SK-N-SH (cell line): ENCODE measurements around the gene DRC3. TPM values are rescaled to one million over a fixed set of nuclear protein-coding genes. Genes with fewer than 3 reads are reported as not detected.

Source experiments
- CTCF ChIA-PET: fragments of 300-600, 350-600 bp; formaldehyde crosslinking; extraction: SDS; loops from one replicate; lab custom pipeline; 2021; lab: Yijun Ruan, JAX
- POLR2A ChIA-PET: fragments of 350-600 bp; sonication (Branson Sonifier 250); formaldehyde crosslinking; extraction: SDS; loops from one replicate; lab custom pipeline; 2020; ENCODE audit warnings: antibody characterized with exemption, inconsistent platforms; lab: Yijun Ruan, JAX
- DNase-seq: peaks from one replicate; pipeline ENCODE4 v3.0.0; 2012
- H2AFZ ChIP-seq: fragments of 200-600 bp; sonication (generic); 2 replicates; pipeline ENCODE4 v1.8.1; 2016; ENCODE audit warnings: antibody characterized with exemption, mild to moderate bottlenecking, low read depth
- H3F3A ChIP-seq: fragments of 200-600 bp; sonication (generic); replicated peaks from 2 replicates; pipeline ENCODE3; 2016; ENCODE audit warnings: antibody characterized with exemption, mild to moderate bottlenecking; ENCODE audit not compliant: insufficient read depth
- H3K27ac ChIP-seq, 2 experiments: fragments of 200-500 bp in 1 of 2; fragments of 200-600 bp in 1 of 2; sonication (Bioruptor generic) in 1 of 2; sonication (generic), shearing (Covaris generic) in 1 of 2; 2 replicates each; pipeline versions ENCODE4 v1.5.1 to v1.6.1; 2014 to 2016; ENCODE audit warnings: low read depth in 2 of 2, inconsistent platforms in 1 of 2, low read length in 1 of 2, mild to moderate bottlenecking in 1 of 2, mixed read lengths in 1 of 2
- H3K27me3 ChIP-seq: fragments of 200-600 bp; sonication (generic), shearing (Covaris generic); 2 replicates; pipeline ENCODE4 v1.6.1; 2016; ENCODE audit warnings: mixed run types; ENCODE audit not compliant: insufficient read depth
- H3K36me3 ChIP-seq, 2 experiments: fragments of 200-500 bp in 1 of 2; fragments of 200-600 bp in 1 of 2; sonication (Bioruptor generic) in 1 of 2; sonication (generic) in 1 of 2; replicated peaks in 1 of 2; 2 replicates each; pipeline versions ENCODE3 to v1.5.1; 2014 to 2016; ENCODE audit warnings: low read length in 1 of 2, mild to moderate bottlenecking in 1 of 2; ENCODE audit not compliant: insufficient read depth in 2 of 2, control insufficient read depth in 1 of 2
- H3K4me1 ChIP-seq, 2 experiments: fragments of 200-500 bp in 1 of 2; fragments of 200-600 bp in 1 of 2; sonication (Bioruptor generic) in 1 of 2; sonication (generic), shearing (Covaris generic) in 1 of 2; 2 replicates each; pipeline versions ENCODE4 v1.5.1 to v1.6.1; 2014 to 2016; ENCODE audit warnings: low read depth in 1 of 2, low read length in 1 of 2, mixed run types in 1 of 2; ENCODE audit not compliant: insufficient read depth in 2 of 2, control insufficient read depth in 1 of 2
- H3K4me2 ChIP-seq: fragments of 200-600 bp; sonication (generic), shearing (Covaris generic); 2 replicates; pipeline ENCODE4 v1.6.1; 2017; ENCODE audit warnings: mixed run types
- H3K4me3 ChIP-seq, 2 experiments: fragments of 200-500 bp in 1 of 2; fragments of 200-600 bp in 1 of 2; sonication (Bioruptor generic) in 1 of 2; sonication (generic), shearing (Covaris generic) in 1 of 2; 2 replicates each; pipeline versions ENCODE4 v1.5.1 to v1.8.1; 2014 to 2016; ENCODE audit warnings: low read depth in 2 of 2, inconsistent platforms in 1 of 2, low read length in 1 of 2, mild to moderate bottlenecking in 1 of 2, mixed read lengths in 1 of 2, moderate library complexity in 1 of 2
- H3K79me2 ChIP-seq: fragments of 200-600 bp; sonication (generic); 2 replicates; pipeline ENCODE4 v1.8.1; 2017; ENCODE audit warnings: mild to moderate bottlenecking; ENCODE audit not compliant: insufficient read depth
- H3K9ac ChIP-seq: fragments of 200-600 bp; sonication (generic); 2 replicates; pipeline ENCODE4 v1.6.1; 2017; ENCODE audit warnings: mixed run types
- H3K9me2 ChIP-seq: fragments of 200-600 bp; sonication (generic); 2 replicates; pipeline ENCODE4 v1.6.1; 2017; ENCODE audit warnings: mixed run types
- H3K9me3 ChIP-seq: fragments of 200-600 bp; sonication (generic); 2 replicates; pipeline ENCODE4 v1.6.1; 2017; ENCODE audit warnings: mixed run types, mild to moderate bottlenecking, moderate library complexity
- H4K20me1 ChIP-seq: fragments of 200-600 bp; sonication (generic); 2 replicates; pipeline ENCODE4 v1.6.1; 2017; ENCODE audit warnings: mild to moderate bottlenecking, mixed run types; ENCODE audit not compliant: insufficient read depth
- FOXJ3 ChIP-seq: sonication (generic); formaldehyde crosslinking; IDR thresholded peaks from 2 replicates; pipeline ENCODE4 v1.5.1; 2020; ENCODE audit warnings: mild to moderate bottlenecking, missing genetic modification reagents
- JUND ChIP-seq: IDR thresholded peaks from 2 replicates; pipeline ENCODE4 v1.4.0; 2012
- MEF2A ChIP-seq: IDR thresholded peaks from 2 replicates; pipeline ENCODE4 v1.4.0; 2012; ENCODE audit warnings: low read depth, borderline replicate concordance
- NFIC ChIP-seq: IDR thresholded peaks from 2 replicates; pipeline ENCODE4 v1.4.0; 2012; ENCODE audit warnings: borderline replicate concordance
- NRF1 ChIP-seq: IDR thresholded peaks from 2 replicates; pipeline ENCODE4 v1.6.1; 2012; ENCODE audit warnings: low read depth, mild to moderate bottlenecking, low read length
- POLR2AphosphoS5 ChIP-seq: IDR thresholded peaks from 2 replicates; pipeline ENCODE4 v1.6.1; 2012; ENCODE audit warnings: low read depth, low read length
- RAD21 ChIP-seq: IDR thresholded peaks from 2 replicates; pipeline ENCODE4 v1.6.1; 2012; ENCODE audit warnings: mild to moderate bottlenecking, low read length
- RCOR1 ChIP-seq: fragments of 150-350 bp; IDR thresholded peaks from 2 replicates; pipeline ENCODE4 v1.6.1; 2017; ENCODE audit warnings: antibody characterized with exemption, low read length
- RFX5 ChIP-seq: IDR thresholded peaks from 2 replicates; pipeline ENCODE4 v1.6.1; 2012; ENCODE audit warnings: mild to moderate bottlenecking, improper control_type of control experiment, low read length
- RXRA ChIP-seq: IDR thresholded peaks from 2 replicates; pipeline ENCODE4 v1.4.0; 2012; ENCODE audit warnings: low read depth, mild to moderate bottlenecking, borderline replicate concordance
- TAF1 ChIP-seq: IDR thresholded peaks from 2 replicates; pipeline ENCODE4 v1.6.1; 2012; ENCODE audit warnings: low read depth, mild to moderate bottlenecking, low read length, moderate library complexity, borderline replicate concordance
- WGBS: methylation state at CpG from one replicate; pipeline ENCODE4 v1.1.6; 2017; ENCODE audit warnings: low lambda C conversion rate; 5-methylcytosine and 5-hydroxymethylcytosine counted together
- polyA plus RNA-seq, 3 experiments: library from polyadenylated mRNA; depleted of rRNA; stranded (reverse); fragments of >200 nt; gene quantifications; 2 replicates each; pipeline ENCODE4 v1.2.3, GENCODE V29; 2012
- TF ChIP-seq, protein P1 (sequence below): IDR thresholded peaks from 2 replicates; pipeline ENCODE4 v1.4.0; 2012; ENCODE audit warnings: low read depth, borderline replicate concordance
- TF ChIP-seq, protein P2 (sequence below): fragments of 200-600 bp; sonication (generic); IDR thresholded peaks from 2 replicates; pipeline ENCODE4 v1.6.1; 2017; ENCODE audit warnings: antibody characterized with exemption, mild to moderate bottlenecking, moderate library complexity
- TF ChIP-seq, protein P3 (sequence below): fragments of 150-350 bp; IDR thresholded peaks from 2 replicates; pipeline ENCODE4 v1.6.1; 2017; ENCODE audit warnings: antibody characterized with exemption, low read length, low read depth, borderline replicate concordance
- TF ChIP-seq, protein P4 (sequence below): IDR thresholded peaks from 2 replicates; pipeline ENCODE4 v1.4.0; 2012; ENCODE audit warnings: low read depth, borderline replicate concordance

DRC3 gene
- polyA plus RNA-seq, 1 of the 3 experiments (the other 2 are of a cell fraction) = 3.6 TPM

DNA sequence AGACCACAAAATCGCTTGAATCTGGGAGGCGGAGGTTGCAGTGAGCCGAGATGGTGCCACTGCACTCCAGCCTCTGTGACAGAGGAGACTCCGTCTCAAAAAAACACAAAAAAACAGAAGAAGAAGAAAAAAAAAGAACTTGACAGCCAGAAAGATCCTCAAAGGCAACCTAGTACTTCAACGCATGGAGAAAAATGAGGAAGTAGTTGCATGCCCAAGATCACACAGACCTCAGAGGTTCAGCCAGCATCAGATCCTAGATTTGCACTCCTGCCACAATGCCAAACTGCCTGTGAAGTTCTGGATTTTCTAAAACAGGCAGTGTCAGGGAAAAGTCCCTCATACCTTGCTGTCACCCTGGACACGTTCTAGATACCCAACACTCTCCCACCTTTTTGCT lies 64.8 kb downstream of the DRC3 start:
- no peaks in the 10 kb centered on the region for H3K9me2 ChIP-seq
- peak overlapping the region in 1 of 2 experiments; percentile 82; a peak in 1 of 4 replicates for H3K4me3 ChIP-seq
- POLR2A ChIA-PET = no interaction called here
- peaks cover 62% of the 10 kb centered on the region for H3K79me2 ChIP-seq
- DNase-seq = no peak
- no peak for TF ChIP-seq JUND
- TF ChIP-seq, protein P1, sequence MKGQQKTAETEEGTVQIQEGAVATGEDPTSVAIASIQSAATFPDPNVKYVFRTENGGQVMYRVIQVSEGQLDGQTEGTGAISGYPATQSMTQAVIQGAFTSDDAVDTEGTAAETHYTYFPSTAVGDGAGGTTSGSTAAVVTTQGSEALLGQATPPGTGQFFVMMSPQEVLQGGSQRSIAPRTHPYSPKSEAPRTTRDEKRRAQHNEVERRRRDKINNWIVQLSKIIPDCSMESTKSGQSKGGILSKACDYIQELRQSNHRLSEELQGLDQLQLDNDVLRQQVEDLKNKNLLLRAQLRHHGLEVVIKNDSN = no peak
- TF ChIP-seq, protein P2, sequence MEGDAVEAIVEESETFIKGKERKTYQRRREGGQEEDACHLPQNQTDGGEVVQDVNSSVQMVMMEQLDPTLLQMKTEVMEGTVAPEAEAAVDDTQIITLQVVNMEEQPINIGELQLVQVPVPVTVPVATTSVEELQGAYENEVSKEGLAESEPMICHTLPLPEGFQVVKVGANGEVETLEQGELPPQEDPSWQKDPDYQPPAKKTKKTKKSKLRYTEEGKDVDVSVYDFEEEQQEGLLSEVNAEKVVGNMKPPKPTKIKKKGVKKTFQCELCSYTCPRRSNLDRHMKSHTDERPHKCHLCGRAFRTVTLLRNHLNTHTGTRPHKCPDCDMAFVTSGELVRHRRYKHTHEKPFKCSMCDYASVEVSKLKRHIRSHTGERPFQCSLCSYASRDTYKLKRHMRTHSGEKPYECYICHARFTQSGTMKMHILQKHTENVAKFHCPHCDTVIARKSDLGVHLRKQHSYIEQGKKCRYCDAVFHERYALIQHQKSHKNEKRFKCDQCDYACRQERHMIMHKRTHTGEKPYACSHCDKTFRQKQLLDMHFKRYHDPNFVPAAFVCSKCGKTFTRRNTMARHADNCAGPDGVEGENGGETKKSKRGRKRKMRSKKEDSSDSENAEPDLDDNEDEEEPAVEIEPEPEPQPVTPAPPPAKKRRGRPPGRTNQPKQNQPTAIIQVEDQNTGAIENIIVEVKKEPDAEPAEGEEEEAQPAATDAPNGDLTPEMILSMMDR = no peak
- TF ChIP-seq, protein P3, sequence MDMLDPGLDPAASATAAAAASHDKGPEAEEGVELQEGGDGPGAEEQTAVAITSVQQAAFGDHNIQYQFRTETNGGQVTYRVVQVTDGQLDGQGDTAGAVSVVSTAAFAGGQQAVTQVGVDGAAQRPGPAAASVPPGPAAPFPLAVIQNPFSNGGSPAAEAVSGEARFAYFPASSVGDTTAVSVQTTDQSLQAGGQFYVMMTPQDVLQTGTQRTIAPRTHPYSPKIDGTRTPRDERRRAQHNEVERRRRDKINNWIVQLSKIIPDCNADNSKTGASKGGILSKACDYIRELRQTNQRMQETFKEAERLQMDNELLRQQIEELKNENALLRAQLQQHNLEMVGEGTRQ = no peak
- no peak for TF ChIP-seq MEF2A
- no peak for TF ChIP-seq NRF1
- TF ChIP-seq RXRA = no peak
- no peak for TF ChIP-seq NFIC
- no peak for TF ChIP-seq POLR2AphosphoS5
- TF ChIP-seq RCOR1 = no peak
- no peak for TF ChIP-seq RAD21
- TF ChIP-seq, protein P4, sequence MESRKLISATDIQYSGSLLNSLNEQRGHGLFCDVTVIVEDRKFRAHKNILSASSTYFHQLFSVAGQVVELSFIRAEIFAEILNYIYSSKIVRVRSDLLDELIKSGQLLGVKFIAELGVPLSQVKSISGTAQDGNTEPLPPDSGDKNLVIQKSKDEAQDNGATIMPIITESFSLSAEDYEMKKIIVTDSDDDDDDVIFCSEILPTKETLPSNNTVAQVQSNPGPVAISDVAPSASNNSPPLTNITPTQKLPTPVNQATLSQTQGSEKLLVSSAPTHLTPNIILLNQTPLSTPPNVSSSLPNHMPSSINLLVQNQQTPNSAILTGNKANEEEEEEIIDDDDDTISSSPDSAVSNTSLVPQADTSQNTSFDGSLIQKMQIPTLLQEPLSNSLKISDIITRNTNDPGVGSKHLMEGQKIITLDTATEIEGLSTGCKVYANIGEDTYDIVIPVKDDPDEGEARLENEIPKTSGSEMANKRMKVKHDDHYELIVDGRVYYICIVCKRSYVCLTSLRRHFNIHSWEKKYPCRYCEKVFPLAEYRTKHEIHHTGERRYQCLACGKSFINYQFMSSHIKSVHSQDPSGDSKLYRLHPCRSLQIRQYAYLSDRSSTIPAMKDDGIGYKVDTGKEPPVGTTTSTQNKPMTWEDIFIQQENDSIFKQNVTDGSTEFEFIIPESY = no peak
- no peak for TF ChIP-seq TAF1
- TF ChIP-seq RFX5 = no peak
- no peak for TF ChIP-seq FOXJ3 (CRISPR knock-in tag)
- WGBS = 94% methylated on average over 6 of the region's 6 CpGs
- H3K27ac ChIP-seq = no peak overlapping the region
- peaks cover 0 to 24% of the 10 kb centered on the region in 2 experiments; a peak in 2 of 4 replicates for H3K4me1 ChIP-seq
- CTCF ChIA-PET = interaction anchor here (1.7 to 2.9 kb wide), 3 partner anchors 43 to 146 kb away, joined by 6 to 11 read pairs (median 7); no protein-coding TSS in a partner anchor
- H3K4me2 ChIP-seq = peak overlapping the region; percentile 79
- peaks cover 7% of the 10 kb centered on the region for H3F3A ChIP-seq
- no peaks in the 10 kb centered on the region for H4K20me1 ChIP-seq
- H3K9ac ChIP-seq = no peak overlapping the region
- no peaks in the 10 kb centered on the region for H3K27me3 ChIP-seq
- H3K36me3 ChIP-seq = no peaks in the 10 kb centered on the region
- H3K9me3 ChIP-seq = no peaks in the 10 kb centered on the region
- H2AFZ ChIP-seq = no peak overlapping the region
